Activated CD8-positive, alpha-beta memory T cell treated with anti-CD3 and anti-CD28 coated beads, Interleukin-2, amount 50 U/mL, for 4 hours (primary cell): ENCODE results near the gene MOV10.
A peak's percentile ranks its signal among the peaks of the same experiment; 100 is the strongest.

Experiments
- DNase-seq: peaks from one replicate; pipeline ENCODE4 v3.0.0-alpha.2; 2020

The MOV10 gene

DNA sequence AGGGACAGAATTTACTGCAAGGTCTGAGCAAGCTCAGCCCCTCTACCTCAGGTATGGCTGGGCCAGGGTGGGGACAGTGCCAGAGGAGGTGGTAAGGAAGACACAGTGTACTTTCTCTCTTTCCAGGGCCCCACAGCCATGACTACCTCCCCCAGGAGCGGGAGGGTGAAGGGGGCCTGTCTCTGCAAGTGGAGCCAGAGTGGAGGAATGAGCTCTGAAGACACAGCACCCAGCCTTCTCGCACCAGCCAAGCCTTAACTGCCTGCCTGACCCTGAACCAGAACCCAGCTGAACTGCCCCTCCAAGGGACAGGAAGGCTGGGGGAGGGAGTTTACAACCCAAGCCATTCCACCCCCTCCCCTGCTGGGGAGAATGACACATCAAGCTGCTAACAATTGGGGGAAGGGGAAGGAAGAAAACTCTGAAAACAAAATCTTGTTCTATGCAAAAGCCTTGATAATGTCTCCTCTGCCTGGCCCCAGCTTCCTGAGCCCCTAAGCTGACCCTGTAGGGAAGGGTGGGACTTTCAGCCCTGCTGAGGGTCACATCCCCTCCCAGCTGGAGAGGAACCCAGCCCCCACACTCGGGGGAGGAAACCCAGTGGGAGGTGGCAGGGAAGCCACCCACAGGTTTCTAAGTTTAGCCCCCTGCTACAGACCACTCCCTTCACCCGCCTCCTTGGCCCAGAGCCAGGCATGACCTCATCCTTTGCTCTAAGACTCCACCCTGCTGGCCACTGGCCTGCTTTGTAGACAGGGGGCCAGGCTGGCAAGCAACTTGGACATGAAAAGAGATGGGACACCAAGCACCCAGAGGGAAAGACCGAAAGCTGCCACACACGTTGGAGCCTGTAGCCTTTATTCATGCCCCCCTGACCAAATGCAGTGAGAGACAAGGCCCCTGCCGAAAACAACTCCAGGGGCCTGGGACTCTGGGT, 26.1 kb downstream of the MOV10 start:
- peak; percentile 75 for DNase-seq

DNA sequence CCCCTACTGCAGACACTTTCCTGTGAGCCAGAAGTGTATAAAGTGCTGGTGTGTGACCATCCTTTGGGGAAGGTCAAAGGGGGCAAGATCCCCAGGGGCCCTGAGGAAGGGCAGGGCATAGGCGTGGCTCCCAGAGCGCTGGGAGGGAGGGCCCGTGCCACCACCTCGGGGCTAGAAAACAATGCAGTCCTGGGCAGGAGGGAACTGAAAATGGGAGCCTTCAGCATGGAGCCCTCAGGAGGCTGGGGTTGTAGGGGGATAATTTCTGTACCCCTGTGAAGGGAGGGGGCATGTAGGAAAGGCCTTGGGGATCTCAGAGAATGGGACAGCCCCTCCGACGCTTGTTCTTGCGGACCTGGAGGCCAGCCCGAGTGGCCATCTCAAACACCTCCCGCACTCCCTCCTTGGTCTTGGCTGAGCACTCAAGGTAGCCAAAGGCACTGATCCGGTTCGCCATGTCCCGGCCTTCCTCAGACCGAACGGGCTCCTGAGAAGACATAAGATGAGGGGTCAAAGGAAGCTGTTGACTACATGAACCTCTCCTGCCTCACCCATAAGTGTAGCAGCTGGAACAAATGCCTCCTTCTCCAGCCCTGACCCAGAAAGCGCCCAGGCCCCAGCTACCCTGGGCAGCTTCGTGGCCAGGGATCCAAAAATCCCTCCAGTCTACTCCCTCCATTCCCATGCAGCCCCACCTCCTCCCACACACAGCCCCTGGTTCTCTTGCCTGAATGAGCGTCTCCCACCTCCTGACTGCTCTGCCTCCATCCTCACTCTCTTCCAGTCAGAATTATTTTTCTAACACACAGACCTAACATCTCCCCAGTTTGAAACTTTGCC, 27.0 kb downstream of the MOV10 start:
- no peak for DNase-seq

DNA sequence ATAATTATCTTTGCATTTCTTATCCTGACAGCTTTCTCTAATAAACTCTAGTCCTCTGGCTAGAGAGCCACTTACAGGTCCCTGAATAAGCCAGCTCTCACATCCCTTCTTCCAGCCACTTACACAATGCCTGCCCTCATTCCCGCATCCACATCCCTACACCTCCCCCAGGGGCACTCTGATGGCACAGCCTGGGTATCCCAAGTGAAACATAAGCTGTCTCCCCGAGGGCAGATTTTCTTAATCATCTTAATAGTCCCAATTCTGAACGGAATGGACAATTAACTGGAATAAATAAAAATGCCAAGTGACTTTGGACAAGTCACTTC, 27.6 kb downstream of the MOV10 start:
- DNase-seq = no peak

DNA sequence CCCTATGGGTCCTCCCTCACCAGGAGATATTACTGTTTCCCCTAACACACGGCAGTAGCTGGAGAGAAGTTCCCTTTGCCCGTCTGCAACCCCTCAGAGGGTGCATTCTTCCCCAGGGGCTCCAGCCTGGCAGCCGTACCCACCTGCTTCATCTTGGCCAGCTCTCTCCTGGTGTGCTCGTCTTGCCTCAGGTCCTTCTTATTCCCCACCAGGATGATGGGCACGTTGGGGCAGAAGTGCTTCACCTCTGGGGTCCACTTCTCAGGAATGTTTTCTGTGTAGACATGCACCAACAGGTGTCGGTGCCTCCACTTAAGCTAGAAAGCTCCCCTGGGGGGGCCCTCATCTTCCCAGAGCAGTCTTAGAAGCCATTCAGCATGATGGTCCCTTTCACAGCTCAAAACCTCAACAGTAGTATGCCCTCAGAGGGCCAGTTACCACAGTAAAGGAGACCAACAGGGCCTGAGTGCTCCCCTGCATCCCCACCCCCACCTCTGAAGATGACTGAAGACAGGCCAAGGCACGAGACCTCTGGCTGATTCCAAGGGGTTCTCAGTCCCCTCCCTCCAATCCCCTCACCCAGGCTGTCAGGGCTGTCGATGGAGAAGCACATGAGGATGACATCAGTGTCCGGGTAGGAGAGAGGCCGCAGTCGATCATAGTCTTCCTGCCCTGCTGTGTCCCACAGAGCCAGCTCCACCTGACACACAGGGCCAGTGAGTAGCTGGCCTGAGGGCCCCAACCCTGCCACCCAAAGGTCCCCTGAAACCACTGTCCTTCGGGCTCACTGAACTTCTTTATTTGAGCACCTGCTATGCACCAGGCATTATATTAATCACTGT, 28.2 kb downstream of the MOV10 start:
- no peak for DNase-seq

DNA sequence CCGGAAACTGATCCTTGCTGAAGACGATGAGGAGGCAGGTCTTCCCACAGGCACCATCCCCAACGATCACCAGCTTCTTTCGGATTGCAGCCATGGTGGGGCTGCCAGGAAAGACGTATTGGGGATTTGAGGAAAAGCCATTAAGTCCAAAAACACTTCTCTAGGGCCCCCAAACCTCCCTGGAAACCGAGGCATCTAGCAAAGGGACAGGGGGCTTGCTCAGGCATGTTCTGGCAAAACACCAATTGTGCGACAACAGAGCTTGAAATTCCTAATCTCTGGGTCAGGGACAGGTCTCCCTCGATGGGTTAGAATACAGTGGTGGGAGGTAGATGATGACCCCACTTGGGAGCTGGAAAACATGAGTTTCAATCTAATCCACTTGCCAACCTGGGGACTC, 29.2 kb downstream of the MOV10 start:
- DNase-seq = no peak

DNA sequence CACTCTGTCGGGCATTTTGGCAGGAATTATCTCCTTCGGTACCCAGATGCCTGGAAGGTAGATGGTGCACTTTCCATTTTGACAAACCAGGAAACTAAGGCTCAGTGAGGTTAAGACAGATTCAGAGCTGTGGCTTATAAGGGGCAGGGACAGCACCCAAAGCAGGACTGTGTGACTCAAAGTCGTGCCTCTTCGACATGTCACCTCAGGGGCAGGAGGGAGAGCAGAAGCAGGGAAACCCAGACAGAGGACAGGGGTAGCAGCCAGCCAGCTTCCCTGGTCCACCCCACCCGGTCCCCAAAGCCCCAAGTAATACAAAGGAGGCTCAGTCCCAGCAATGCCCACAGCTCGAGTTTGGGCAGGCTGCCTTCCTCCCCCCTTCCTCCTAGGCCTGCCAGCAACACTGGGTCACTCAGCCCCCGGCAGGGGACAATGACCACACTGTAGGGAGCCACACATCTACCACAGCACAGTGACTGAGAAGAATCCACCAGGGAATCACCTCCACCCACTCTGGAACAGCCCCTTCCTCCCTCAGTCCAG, 30.0 kb downstream of the MOV10 start:
- no peak for DNase-seq

DNA sequence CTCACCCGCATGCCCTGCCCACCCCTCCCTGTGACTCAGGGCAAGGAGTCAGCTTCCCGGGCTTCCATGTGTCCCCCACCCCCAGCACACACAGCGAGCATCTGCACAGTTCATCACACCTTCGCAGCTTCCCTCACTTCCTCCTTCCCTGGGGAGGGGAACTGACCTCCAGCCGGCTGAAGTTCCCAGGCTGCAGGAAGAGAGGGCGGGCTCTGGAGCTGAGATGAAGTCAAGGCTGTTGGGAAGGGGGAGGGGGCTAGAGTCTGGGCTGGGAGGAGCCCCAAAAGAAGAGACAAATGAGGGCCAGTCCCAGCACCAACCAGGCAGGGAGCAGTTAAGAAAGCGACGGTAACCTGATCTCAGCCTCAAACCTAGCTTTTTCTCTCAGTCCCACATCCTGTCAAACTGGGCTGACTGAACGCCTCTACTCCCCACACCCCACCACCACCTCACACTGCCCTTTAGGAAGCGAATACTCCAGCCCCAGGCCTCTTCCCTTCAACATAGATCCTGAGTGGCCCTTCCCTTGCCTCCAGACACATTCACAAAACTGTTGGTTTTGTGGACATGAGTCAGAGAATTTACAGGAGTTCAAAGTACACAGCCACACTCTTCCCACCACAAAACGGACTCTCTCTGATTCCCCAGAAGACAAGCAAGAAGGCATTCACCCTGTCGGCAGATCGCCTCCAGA, 30.6 kb downstream of the MOV10 start:
- DNase-seq = no peak

DNA sequence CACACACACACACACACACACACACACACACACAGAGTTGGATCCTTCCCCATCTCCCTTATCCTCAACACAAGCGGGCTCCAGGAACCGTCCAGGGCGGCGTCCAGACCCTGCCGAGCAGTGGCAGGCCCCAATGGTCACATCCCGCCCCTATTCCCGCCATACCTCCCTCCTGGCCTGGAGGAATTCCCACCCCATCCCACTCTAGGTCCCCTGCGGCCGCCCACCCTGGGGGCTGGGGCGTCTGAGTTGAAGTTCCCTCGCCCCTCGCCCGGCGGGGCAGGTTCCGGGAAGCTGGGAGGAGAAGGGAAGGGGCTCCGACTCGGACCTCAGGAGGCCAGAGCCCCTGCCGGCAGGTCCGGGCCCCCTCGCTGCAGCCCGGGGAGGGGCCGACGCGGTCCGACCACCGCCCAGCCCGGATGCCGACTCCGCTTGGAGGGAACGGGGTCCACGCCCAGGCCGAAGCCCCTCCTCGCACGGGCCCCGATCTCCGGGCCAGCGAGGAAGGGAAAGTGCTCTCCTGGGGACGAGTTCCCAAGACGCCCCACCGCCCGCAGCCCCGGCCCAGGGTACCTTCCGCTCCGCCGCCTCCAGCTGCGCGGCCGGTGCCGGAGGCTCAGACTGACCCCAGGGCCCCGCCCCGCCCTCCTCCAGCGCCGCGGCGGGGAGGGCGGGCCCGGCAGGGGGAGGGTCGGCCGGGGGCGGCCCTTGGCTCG, 32.2 kb downstream of the MOV10 start, which contains the start of gene RHOC:
Gene RHOC, minus strand, starts transcription at position 623 of the 716 bp plus-strand sequence. CDS start 3,328 bp downstream, outside the sequence.
- peak; percentile 39 for DNase-seq

DNA sequence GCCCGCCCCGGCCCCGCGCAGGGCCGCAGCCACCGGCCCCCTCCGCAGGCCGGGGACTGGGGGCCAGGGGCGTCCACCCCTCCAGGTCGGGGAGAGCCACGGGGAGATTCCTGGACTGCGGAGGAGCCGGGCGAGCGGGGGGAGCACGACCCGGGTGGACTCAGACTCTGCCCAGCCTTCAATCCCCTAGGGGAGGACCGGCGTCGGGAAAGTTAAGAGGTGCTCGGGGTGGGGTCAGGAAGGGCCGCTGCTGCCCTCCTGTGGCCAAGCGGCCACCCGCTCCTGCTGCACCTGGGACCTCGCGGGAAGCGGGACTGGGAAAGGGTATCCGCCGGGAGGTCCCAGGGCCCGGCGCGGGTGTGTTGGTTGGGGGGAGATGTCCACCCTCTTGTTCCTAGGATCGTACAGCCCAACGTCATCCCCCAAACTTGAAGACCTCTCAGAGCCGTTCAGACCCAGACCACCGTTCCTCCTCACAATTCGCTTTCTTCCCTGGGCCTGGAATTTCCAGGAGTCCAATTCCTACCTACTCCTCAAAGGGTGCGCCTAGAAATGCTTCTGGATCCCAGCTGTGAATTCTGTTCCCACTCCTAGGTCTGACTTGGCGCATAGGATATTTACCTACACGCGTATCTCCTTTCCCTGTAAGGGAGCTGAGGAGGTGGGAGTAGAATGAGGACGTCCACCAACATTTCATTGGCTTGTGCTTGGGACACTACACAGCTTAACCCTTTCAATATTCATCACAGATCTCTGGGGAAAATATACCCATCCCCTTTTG, 33.0 kb downstream of the MOV10 start:
- peak; percentile 68 for DNase-seq

DNA sequence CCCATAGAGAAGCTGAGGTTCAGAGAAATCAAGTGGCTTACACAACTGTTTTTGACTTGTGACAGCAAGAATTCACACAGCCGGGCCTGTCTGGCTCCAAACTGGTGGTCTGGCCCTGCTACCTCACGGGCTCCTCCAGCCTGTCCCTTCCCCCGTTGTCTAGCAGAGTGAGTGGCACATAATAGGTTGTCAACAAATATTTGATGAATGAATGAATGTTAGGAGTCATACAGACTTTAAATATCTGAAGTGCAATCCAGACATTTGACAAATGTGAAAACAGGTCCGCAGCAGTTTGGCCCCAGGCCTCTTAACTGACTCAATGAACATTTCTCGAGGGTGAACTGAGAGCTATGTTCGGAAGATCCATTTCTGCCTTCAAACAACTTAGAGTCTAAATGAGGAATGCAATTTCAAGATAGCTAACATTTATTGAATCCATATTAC, 33.6 kb downstream of the MOV10 start:
- DNase-seq = no peak

DNA sequence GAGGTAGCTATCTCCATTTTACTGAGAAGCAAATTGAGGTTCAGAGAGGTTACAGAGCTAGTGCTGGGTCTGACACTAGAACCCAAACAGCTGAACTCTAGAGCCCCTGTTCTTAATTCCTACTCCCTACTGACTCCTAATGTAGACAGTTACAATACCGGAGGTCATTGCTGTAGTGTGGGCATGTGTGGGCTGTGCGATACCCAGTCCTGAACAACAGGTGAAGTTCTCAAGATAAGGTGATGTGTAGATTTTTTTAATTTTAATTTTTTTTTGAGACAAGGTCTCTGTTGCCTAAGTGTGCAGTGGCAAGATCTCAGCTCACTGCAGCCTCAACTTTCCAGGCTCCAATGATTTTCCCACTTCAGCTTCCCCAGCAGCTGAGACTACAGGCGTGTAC, 34.0 kb downstream of the MOV10 start:
- no peak for DNase-seq

DNA sequence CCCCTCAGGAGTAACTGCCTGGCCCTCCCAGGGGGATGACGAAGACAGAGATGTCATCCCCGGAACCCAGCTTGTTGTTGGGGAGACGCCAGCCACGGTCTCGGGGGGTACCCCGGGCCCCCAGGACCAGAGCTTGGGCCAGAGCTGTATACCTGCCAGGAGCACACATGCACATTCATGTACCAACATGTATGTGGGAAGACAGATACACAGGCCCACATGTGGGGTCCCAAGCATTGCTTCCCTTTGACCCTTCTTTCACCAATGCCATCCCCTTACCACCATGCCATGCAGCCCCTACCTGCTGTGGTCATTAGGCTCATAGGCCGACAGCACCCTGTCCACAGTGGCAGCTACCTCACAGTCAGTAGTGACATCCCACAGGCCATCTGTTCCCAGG, 35.7 kb downstream of the MOV10 start:
- DNase-seq = no peak

DNA sequence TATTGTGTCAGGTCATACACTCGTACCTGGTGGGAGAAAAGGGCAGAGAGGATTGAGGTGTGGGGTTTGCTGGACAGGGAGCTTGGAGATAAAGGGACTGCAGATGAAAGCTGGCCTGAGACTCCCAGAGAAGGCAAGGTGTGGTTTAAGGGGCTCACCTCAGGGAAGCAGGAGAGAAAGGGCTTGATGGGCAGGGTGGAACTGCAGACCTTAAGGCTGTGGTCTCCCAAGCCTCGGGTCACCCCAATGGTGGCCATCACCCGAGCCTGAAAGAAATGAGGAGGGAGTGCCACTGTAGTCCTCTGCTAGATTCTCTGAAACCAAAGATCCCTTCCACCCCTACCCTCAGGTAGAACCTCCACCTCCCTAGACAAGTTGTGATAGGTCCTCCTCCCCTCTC, 36.1 kb downstream of the MOV10 start:
- no peak for DNase-seq

DNA sequence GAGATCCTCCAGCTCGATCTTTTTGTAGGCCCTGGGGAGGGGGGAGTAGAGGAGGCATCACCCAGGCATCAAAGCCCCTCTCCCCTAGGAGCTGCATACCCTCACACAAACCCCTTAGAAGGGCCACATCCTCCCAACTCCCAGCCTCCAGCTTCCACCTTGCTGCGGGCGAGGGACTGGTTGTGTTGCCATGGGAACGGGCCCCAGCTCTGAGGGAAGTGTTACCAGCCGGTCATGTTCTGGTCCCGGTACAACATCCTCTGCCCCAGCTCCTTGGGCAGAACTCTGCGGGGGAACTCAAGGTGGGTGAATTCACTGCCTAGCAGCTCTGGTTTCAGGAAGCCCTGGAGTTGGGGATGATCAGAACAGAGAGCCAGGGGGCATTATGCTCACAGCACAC, 36.6 kb downstream of the MOV10 start:
- DNase-seq = no peak

DNA sequence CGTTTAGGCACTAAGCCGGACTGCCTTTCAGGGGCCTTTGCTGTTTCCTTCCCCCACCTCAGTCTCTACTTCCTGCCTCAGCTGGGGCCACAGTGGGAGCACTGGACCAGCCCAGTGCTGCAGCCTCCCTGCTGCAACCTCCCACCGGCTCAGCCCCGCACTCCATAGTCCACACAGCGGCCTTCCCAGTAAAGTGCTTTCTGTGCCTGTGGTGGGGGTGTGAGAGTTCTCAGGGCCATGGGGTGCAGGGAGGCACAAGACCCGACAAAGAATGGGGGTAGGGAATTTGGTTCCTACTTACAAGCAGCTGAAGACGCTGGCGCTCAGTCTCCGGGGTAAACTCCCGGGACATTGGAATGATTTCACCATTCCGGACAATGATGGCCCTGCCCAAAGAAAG, 37.2 kb downstream of the MOV10 start:
- DNase-seq = no peak

DNA sequence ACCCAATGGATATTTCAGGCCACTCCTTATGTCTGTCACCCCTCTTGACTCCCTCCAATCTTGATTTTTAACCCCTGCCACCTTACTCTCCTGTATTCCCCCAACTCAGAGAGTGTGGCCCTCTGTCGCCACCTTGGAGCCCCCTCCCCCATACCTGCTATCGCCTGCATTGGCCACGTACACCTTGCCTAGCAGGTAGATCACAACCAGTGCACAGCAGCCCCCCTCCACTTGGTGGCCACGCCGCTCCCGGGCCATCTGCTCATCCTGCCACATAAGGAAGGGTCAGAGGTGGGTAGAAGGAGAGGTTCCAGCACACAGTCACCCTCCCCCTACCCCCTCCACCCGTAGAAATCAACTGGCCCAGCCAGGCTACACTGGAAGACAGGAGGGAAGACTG, 37.7 kb downstream of the MOV10 start:
- no peak for DNase-seq

DNA sequence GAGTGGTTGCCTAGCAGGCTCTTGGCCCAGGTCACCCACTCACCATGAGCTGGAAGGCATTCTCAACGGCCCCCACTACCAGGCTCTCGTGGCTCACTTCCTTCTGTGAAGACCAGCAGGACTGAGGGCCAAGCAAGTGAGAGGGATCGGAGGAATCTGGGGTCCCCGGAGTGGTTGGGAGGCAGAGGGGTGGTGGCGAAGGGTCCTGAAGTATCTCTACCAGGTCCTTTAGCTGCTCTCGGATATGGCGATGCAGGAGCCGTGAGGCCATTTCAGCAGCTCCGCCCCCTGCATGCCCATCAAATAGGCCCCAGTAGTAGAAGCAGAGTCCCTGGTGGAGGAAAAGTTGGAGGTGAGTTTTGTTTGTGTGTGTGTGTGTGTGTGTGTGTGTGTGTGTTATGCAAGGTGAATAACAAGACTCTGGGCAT, 38.3 kb downstream of the MOV10 start:
- no peak for DNase-seq

DNA sequence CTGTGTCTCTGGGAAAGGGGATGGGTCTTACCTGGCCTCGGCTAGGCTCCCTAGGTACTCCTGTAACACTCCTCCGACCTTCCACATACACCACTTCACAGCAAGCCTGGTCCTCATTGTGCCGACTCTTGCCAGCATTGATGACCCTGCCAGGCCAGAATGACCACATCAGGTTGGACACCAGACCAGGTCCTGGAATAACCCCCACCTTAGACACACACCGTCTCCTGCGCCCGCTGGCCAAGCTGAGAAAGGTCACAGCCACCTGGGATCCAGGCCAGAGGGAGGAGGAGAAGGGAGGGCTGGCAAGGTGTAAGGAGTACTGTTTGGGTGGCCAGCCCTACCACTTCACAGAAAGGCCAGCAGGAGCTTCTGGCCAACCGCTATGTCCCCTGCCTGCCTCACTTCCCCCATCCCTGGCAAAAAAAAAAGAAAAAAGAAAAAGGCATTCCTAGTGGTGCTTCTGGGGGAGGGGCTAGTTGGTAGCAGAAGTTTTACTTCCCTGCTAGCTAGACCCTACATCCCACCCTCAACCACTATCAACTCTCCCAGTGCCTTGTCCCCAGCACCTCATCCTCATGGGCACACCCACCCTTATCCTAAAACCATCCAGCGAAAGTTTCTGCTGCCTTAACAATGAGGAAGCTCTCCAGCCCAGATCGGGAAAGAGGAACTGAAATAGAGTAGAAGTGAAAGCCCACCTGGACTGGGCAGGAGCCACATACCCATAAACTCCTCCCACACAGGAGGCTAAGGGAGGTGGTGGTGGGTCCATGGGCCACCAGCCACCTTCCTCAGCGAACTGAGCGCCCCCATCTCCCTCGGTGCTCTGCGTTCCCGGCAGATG, 39.2 kb downstream of the MOV10 start:
- no peak for DNase-seq
